A673 (cell line): ENCODE results near the gene PRRC2B. TPM values are rescaled to one million over a fixed set of nuclear protein-coding genes. Genes with fewer than 3 reads are reported as not detected.

Experiments used
- BruUV-seq: library from RNA; stranded (reverse); fragments of 400-500 nt; replicated peaks from 2 replicates; lab custom pipeline; 2021; lab: Mats Ljungman, UMichigan
- CTCF ChIA-PET: fragments of 300-600 bp; sonication (Branson Sonifier 250); formaldehyde crosslinking; loops from one replicate; lab custom pipeline; 2022; ENCODE audit warnings: antibody characterized with exemption; lab: Charles Lee
- POLR2A ChIA-PET: fragments of 300-600 bp; sonication (Branson Sonifier 250); formaldehyde crosslinking; loops from one replicate; lab custom pipeline; 2022; ENCODE audit warnings: antibody characterized with exemption; ENCODE audit not compliant: low non-redundant PET; lab: Charles Lee
- DNase-seq: peaks from one replicate; pipeline ENCODE4 v3.0.0-alpha.2; 2015; ENCODE audit warnings: low spot score
- H3K27ac ChIP-seq: fragments of 200-600 bp; sonication (generic); 2 replicates; pipeline ENCODE4 v1.5.1; 2016; ENCODE audit warnings: mixed run types, low read depth, mild to moderate bottlenecking, mixed read lengths, antibody characterized with exemption, low read length; ENCODE audit not compliant: poor library complexity, severe bottlenecking
- H3K27me3 ChIP-seq: fragments of 200-600 bp; sonication (generic); replicated peaks from 2 replicates; pipeline ENCODE4 v1.6.1; 2017; ENCODE audit warnings: mixed run types, low read depth, mild to moderate bottlenecking, mixed read lengths, antibody characterized with exemption, low read length; ENCODE audit not compliant: insufficient read depth, poor library complexity
- H3K36me3 ChIP-seq: fragments of 200-600 bp; sonication (generic); 2 replicates; pipeline ENCODE4 v1.6.1; 2016; ENCODE audit warnings: mixed run types, mild to moderate bottlenecking, mixed read lengths, antibody characterized with exemption, low read length; ENCODE audit not compliant: insufficient read depth, poor library complexity, severe bottlenecking
- H3K4me1 ChIP-seq: fragments of 200-600 bp; sonication (generic); 2 replicates; pipeline ENCODE4 v1.6.1; 2017; ENCODE audit warnings: mixed run types, mild to moderate bottlenecking, mixed read lengths, antibody characterized with exemption, low read length; ENCODE audit not compliant: insufficient read depth, poor library complexity, severe bottlenecking
- H3K4me3 ChIP-seq: fragments of 200-600 bp; sonication (generic); 2 replicates; pipeline ENCODE4 v1.5.1; 2016; ENCODE audit warnings: low read depth, mixed run types, mild to moderate bottlenecking, mixed read lengths, low read length; ENCODE audit not compliant: poor library complexity, severe bottlenecking
- H3K9me3 ChIP-seq: fragments of 200-600 bp; sonication (generic); 2 replicates; pipeline ENCODE4 v1.6.1; 2016; ENCODE audit warnings: mixed run types, low read depth, mild to moderate bottlenecking, mixed read lengths, antibody characterized with exemption, low read length; ENCODE audit not compliant: poor library complexity, severe bottlenecking
- EZH2 ChIP-seq: fragments of 200-600 bp; sonication (generic); IDR thresholded peaks from 2 replicates; pipeline ENCODE4 v1.6.1; 2017; ENCODE audit warnings: borderline replicate concordance, low read depth, mild to moderate bottlenecking, mixed read lengths, antibody characterized with exemption, low read length; ENCODE audit not compliant: poor library complexity, severe bottlenecking
- intact Hi-C: fragments of 100-400 bp; cut with micrococcal nuclease; formaldehyde crosslinking; loops from one replicate; pipeline ENCODE4 v1.10.0; 2022; ENCODE audit not compliant: unreplicated experiment
- total RNA-seq: library from RNA; stranded (reverse); gene quantifications from 2 replicates; pipeline ENCODE4 v1.2.3, GENCODE V29; 2021
- TF ChIP-seq, protein P1 (sequence below): fragments of 300-800, 200-600 bp; sonication (generic); conservative IDR thresholded peaks from 2 replicates; pipeline ENCODE4 v1.5.1; 2017; ENCODE audit warnings: low read depth, mild to moderate bottlenecking, antibody characterized with exemption, low read length, moderate library complexity, mixed read lengths

Gene PRRC2B
- total RNA-seq, 1 experiment from 2014 or later, result 317 TPM

DNA sequence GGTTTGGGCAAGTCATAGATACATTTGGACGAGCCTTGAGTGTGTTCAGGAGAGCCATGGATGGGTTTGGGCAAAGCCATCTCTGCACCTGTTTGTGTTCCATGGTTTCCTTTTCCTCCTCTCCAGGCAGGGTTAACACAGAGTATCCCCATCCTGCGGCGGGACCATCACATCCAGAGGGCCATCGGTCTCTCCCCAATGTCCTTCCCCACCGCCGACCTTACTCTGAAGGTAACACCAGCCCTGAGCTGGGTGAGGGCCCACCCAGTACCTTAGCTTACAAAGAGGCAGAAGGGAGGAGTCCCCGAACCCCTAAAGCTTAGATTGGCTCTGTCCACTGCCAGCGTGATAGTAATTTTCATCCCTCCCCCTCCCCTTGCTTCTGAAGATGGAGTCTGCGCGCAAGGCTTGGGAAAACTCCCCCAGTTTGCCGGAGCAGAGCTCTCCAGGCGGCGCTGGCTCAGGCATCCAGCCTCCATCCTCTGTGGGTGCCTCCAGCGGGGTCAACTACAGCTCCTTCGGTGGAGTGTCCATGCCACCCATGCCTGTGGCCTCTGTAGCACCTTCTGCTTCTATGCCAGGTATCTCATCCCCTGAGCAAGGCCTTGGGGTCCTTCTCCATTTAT, 90.8 kb downstream of the PRRC2B start:
- POLR2A ChIA-PET, result no interaction called here
- H3K27ac ChIP-seq, result no peak overlapping the region
- H3K27me3 ChIP-seq, result no peaks in the 10 kb centered on the region
- H3K4me1 ChIP-seq, result no peaks in the 10 kb centered on the region
- intact Hi-C loops, result no loop called here
- no peak for TF ChIP-seq EZH2
- TF ChIP-seq, protein P1, sequence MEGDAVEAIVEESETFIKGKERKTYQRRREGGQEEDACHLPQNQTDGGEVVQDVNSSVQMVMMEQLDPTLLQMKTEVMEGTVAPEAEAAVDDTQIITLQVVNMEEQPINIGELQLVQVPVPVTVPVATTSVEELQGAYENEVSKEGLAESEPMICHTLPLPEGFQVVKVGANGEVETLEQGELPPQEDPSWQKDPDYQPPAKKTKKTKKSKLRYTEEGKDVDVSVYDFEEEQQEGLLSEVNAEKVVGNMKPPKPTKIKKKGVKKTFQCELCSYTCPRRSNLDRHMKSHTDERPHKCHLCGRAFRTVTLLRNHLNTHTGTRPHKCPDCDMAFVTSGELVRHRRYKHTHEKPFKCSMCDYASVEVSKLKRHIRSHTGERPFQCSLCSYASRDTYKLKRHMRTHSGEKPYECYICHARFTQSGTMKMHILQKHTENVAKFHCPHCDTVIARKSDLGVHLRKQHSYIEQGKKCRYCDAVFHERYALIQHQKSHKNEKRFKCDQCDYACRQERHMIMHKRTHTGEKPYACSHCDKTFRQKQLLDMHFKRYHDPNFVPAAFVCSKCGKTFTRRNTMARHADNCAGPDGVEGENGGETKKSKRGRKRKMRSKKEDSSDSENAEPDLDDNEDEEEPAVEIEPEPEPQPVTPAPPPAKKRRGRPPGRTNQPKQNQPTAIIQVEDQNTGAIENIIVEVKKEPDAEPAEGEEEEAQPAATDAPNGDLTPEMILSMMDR, result no peak
- BruUV-seq, result no TSS peak
- H3K9me3 ChIP-seq, result no peaks in the 10 kb centered on the region
- H3K4me3 ChIP-seq, result no peak overlapping the region
- DNase-seq, result no peak
- CTCF ChIA-PET, result no interaction called here
- peaks cover 97% of the 10 kb centered on the region for H3K36me3 ChIP-seq

DNA sequence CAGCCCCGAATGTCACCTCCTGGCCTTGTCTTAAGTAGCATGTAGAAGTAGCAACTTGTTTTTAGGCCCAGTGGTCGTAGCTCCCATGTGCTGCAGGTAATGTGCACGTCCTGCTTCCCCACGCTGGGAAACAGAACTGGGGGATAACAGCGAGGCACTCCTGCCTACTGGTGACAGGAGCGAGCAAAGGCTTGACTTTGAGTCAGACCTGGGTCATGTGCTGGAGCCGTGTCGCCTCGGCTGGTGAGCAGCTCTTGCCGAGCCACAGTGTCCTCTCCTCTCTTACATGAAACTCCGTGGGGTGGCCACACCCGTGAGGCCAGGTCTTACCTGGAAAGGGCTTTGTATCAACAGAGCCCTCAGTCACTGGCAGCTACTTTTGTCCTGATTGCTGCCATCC, 91.3 kb downstream of the PRRC2B start:
- Histone ChIP-seq H3K4me3 (no peak overlapping the region), H3K9me3 (no peaks in the 10 kb centered on the region), H3K27me3 (no peaks in the 10 kb centered on the region), H3K36me3 (peaks cover 97% of the 10 kb centered on the region), H3K4me1 (no peaks in the 10 kb centered on the region), H3K27ac (no peak overlapping the region)
- BruUV-seq, result no TSS peak
- intact Hi-C loops, result no loop called here
- no peak for DNase-seq
- no peak for TF ChIP-seq EZH2
- TF ChIP-seq, protein P1, result no peak
- ChIA-PET POLR2A (no interaction called here), CTCF (no interaction called here)

GRCh38 chr9:131485728-131486422, 92.0 kb downstream of the PRRC2B start:
- no peak overlapping the region for H3K4me3 ChIP-seq
- ChIA-PET POLR2A (no interaction called here), CTCF (no interaction called here)
- no peak for DNase-seq
- H3K9me3 ChIP-seq, result no peaks in the 10 kb centered on the region
- H3K27ac ChIP-seq, result no peak overlapping the region
- H3K4me1 ChIP-seq, result no peaks in the 10 kb centered on the region
- no TSS peak for BruUV-seq
- intact Hi-C loops, result no loop called here
- H3K36me3 ChIP-seq, result peaks cover 97% of the 10 kb centered on the region
- H3K27me3 ChIP-seq, result no peaks in the 10 kb centered on the region
- TF ChIP-seq, protein P1, result no peak
- TF ChIP-seq EZH2, result no peak
